Adrenal gland (tissue), 5 donors: ENCODE measurements around the gene ADGRA3.

Source experiments
- CTCF ChIP-seq, 6 experiments: fragments of 450-650 bp in 4 of 6; fragments of 200-600 bp in 2 of 6; sonication (generic) in 1 of 6; IDR thresholded peaks; 1 replicate in 5 of 6; 2 replicates in 1 of 6; pipeline versions ENCODE4 v1.5.1 to v1.8.0; 2016 to 2021; ENCODE audit warnings: antibody characterized with exemption in 6 of 6, mild to moderate bottlenecking in 2 of 6, moderate library complexity in 1 of 6
- POLR2A ChIP-seq, 2 donors: fragments of 450-650 bp; IDR thresholded peaks; one replicate each; pipeline ENCODE4 v1.6.1; 2017; ENCODE audit warnings: antibody characterized with exemption in 2 of 2, mild to moderate bottlenecking in 2 of 2, moderate library complexity in 1 of 2
- donor health status: DM: no; HTN: no; CAD: no.

- TF ChIP-seq CTCF (IDR thresholded peaks at IDR 0.05) (no peak), POLR2A (IDR thresholded peaks at IDR 0.05) (no peak)
Measured at GRCh38 chr4:22456291-22456690, 59.6 kb downstream of the ADGRA3 start.
